ENCODE measurements around the gene ODAPH. TPM values are rescaled to one million over a fixed set of nuclear protein-coding genes. Genes with fewer than 3 reads are reported as not detected.
A peak's percentile ranks its signal among the peaks of the same experiment; 100 is the strongest.
"Not testable (repeated sequence)": the region's sequence is repeated elsewhere in the genome, so short reads cannot be mapped to it uniquely, and the experiment has no call there.

Gene ODAPH
- total RNA-seq, 1 experiment from 2014 or later, result 0.24 TPM

- POLR2A ChIA-PET (ENCODE audit: unreplicated experiment), result interaction anchor here (0.6 to 0.7 kb wide), 2 partner anchors 209 to 1928 kb away, joined by 3 read pairs; no protein-coding TSS in a partner anchor
- H2AFZ ChIP-seq, result peak within 1 kb of the TSS; percentile 100
- TSS peak; percentile 66 for BruUV-seq (replicated peaks)
- DNase-seq, result peak; percentile 87 to 89
- no peaks in the 10 kb centered on the region for H3K9me3 ChIP-seq (ENCODE audit: insufficient read depth, low read depth)
- H3K4me1 ChIP-seq (replicated peaks; ENCODE audit: insufficient read depth), result peaks cover 29% of the 10 kb centered on the region
- TF ChIP-seq EZH2 (IDR thresholded peaks at IDR 0.05; ENCODE audit: low read depth), result no peak
- TF ChIP-seq CTCF (conservative IDR thresholded peaks at IDR 0.05), result no peak
- CTCF ChIA-PET, result interaction anchor here (0.6 to 0.7 kb wide), 2 partner anchors 29 to 42 kb away, joined by 3 read pairs; partner anchors contain the start of gene ODAPH
- peaks cover 10% of the 10 kb centered on the region; the same call in 1 of the 2 replicates for H3K36me3 ChIP-seq (ENCODE audit: low read depth)
- H3F3A ChIP-seq (ENCODE audit: insufficient read depth, low read depth), result peaks cover 8% of the 10 kb centered on the region; the same call in 1 of the 2 replicates
- no peaks in the 10 kb centered on the region for H3K9me2 ChIP-seq (ENCODE audit: insufficient read depth)
- peaks cover 57% of the 10 kb centered on the region for H3K79me2 ChIP-seq (ENCODE audit: low read depth)
- H4K20me1 ChIP-seq (ENCODE audit: insufficient read depth), result no peaks in the 10 kb centered on the region
- H3K27me3 ChIP-seq (ENCODE audit: insufficient read depth, low read depth), result no peaks in the 10 kb centered on the region
- intact Hi-C loops (cut with micrococcal nuclease; ENCODE audit: unreplicated experiment), result loop anchor here (5.0 kb wide), 1 partner anchor 43 kb away; the partner anchor contains the start of gene ODAPH
- peak within 1 kb of the TSS; percentile 81 for H3K27ac ChIP-seq
- H3K4me3 ChIP-seq, result peak within 1 kb of the TSS; percentile 95
- H3K4me2 ChIP-seq, result peak within 1 kb of the TSS; percentile 96
Observed at GRCh38 chr4:75514131-75514948, 41.5 kb upstream of the ODAPH start, which contains the start of the genes RCHY1 and THAP6. Gene RCHY1, minus strand, starts transcription at chr4:75514403. Its CDS starts 117 bp downstream, at chr4:75514286. Gene THAP6, plus strand, starts transcription at chr4:75514473. Its CDS starts 980 bp downstream, at chr4:75515453.

GRCh38 chr4:75514949-75515612, 40.8 kb upstream of the ODAPH start:
- peak overlapping the region; percentile 95 for H3K4me3 ChIP-seq
- intact Hi-C loops (cut with micrococcal nuclease; ENCODE audit: unreplicated experiment), result loop anchor here (5.0 kb wide), 1 partner anchor 42 kb away; the partner anchor contains the start of gene ODAPH
- CTCF ChIA-PET, result interaction anchor here (0.6 kb wide), 1 partner anchor 28 kb away, joined by 3 read pairs; no protein-coding TSS in a partner anchor
- peaks cover 8% of the 10 kb centered on the region; the same call in 1 of the 2 replicates for H3F3A ChIP-seq (ENCODE audit: insufficient read depth, low read depth)
- TF ChIP-seq EZH2 (IDR thresholded peaks at IDR 0.05; ENCODE audit: low read depth) (no peak), CTCF (conservative IDR thresholded peaks at IDR 0.05) (no peak)
- DNase-seq, result no peak
- no peaks in the 10 kb centered on the region for H3K27me3 ChIP-seq (ENCODE audit: insufficient read depth, low read depth)
- peak overlapping the region; percentile 96 for H3K4me2 ChIP-seq
- no peaks in the 10 kb centered on the region for H3K9me2 ChIP-seq (ENCODE audit: insufficient read depth)
- H2AFZ ChIP-seq, result peak overlapping the region; percentile 100
- peaks cover 10% of the 10 kb centered on the region; the same call in 1 of the 2 replicates for H3K36me3 ChIP-seq (ENCODE audit: low read depth)
- no TSS peak for BruUV-seq (replicated peaks)
- H3K27ac ChIP-seq, result peak overlapping the region; percentile 81
- POLR2A ChIA-PET (ENCODE audit: unreplicated experiment), result interaction anchor here (0.5 to 0.7 kb wide), 3 partner anchors 161 to 1927 kb away, joined by 3 to 4 read pairs (median 3); no protein-coding TSS in a partner anchor
- peaks cover 54% of the 10 kb centered on the region for H3K79me2 ChIP-seq (ENCODE audit: low read depth)
- H4K20me1 ChIP-seq (ENCODE audit: insufficient read depth), result no peaks in the 10 kb centered on the region
- H3K9me3 ChIP-seq (ENCODE audit: insufficient read depth, low read depth), result no peaks in the 10 kb centered on the region
- peaks cover 29% of the 10 kb centered on the region for H3K4me1 ChIP-seq (replicated peaks; ENCODE audit: insufficient read depth)

- no peak for DNase-seq
- Histone ChIP-seq H3K4me1 (replicated peaks; ENCODE audit: insufficient read depth) (peaks cover 29% of the 10 kb centered on the region), H3F3A (ENCODE audit: insufficient read depth, low read depth) (peaks cover 8% of the 10 kb centered on the region; the same call in 1 of the 2 replicates), H4K20me1 (ENCODE audit: insufficient read depth) (no peaks in the 10 kb centered on the region), H3K36me3 (ENCODE audit: low read depth) (peaks cover 10% of the 10 kb centered on the region; the same call in 1 of the 2 replicates), H3K27me3 (ENCODE audit: insufficient read depth, low read depth) (no peaks in the 10 kb centered on the region), H3K9me3 (ENCODE audit: insufficient read depth, low read depth) (no peaks in the 10 kb centered on the region), H3K79me2 (ENCODE audit: low read depth) (peaks cover 43% of the 10 kb centered on the region), H3K9me2 (ENCODE audit: insufficient read depth) (no peaks in the 10 kb centered on the region), H2AFZ (no peak overlapping the region), H3K27ac (no peak overlapping the region), H3K4me3 (0 out of 2 replicates have a peak overlapping the region, but pooled peaks have one; percentile 95), H3K4me2 (peak overlapping the region; percentile 96; the same call in 1 of the 2 replicates)
- TF ChIP-seq EZH2 (IDR thresholded peaks at IDR 0.05; ENCODE audit: low read depth) (no peak), CTCF (conservative IDR thresholded peaks at IDR 0.05) (no peak)
- intact Hi-C loops (cut with micrococcal nuclease; ENCODE audit: unreplicated experiment), result no loop called here
- no TSS peak for BruUV-seq (replicated peaks)
- ChIA-PET CTCF (no interaction called here), POLR2A (ENCODE audit: unreplicated experiment) (no interaction called here)
Observed at GRCh38 chr4:75516144-75516543, 39.7 kb upstream of the ODAPH start.

GRCh38 chr4:75519452-75519851, 36.4 kb upstream of the ODAPH start:
- H3F3A ChIP-seq (ENCODE audit: insufficient read depth, low read depth); DNase-seq; H3K4me2 ChIP-seq; H3K9me3 ChIP-seq (ENCODE audit: insufficient read depth, low read depth); H3K36me3 ChIP-seq (ENCODE audit: low read depth); H3K9me2 ChIP-seq (ENCODE audit: insufficient read depth); H4K20me1 ChIP-seq (ENCODE audit: insufficient read depth); H3K27me3 ChIP-seq (ENCODE audit: insufficient read depth, low read depth); H3K27ac ChIP-seq; H2AFZ ChIP-seq; BruUV-seq (replicated peaks); H3K4me1 ChIP-seq (replicated peaks; ENCODE audit: insufficient read depth); CTCF ChIA-PET; intact Hi-C loops (cut with micrococcal nuclease; ENCODE audit: unreplicated experiment); POLR2A ChIA-PET (ENCODE audit: unreplicated experiment); H3K4me3 ChIP-seq: not testable (repeated sequence)
- H3K79me2 ChIP-seq (ENCODE audit: low read depth), result peaks cover 17% of the 10 kb centered on the region
